ENCODE results near the gene CXCL6.

The CXCL6 gene

DNA sequence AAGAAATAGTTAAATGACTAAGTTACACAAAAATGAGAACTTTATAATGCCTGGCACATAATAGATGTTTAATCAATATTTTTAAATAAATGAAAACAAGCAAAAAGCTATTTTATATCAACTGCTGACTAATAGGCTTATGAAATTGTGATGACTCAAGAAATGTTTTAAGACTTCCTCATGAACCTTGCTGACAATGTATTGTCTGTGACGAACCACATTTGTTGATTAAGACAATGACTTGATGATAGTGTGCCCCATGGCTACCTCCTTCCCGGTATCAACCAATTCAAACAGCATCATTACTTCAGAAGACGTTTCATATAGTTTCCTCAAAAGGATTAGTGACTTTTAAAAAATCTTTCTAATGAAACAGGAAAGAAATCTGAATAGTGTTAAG is 7.9 kb downstream of the CXCL6 start:
- Histone ChIP-seq H3K27ac (ENCODE audit: low read depth, low read length) (no peak overlapping the region), H3K4me1 (ENCODE audit: insufficient read depth, low read length) (no peaks in the 10 kb centered on the region), H3K9me3 (ENCODE audit: low read length) (no peaks in the 10 kb centered on the region), H3K36me3 (ENCODE audit: insufficient read depth, low read length) (no peaks in the 10 kb centered on the region), H3K4me3 (ENCODE audit: low read depth in 1 of 2, low read length in 2 of 2) (no peak overlapping the region), H3K9ac (ENCODE audit: low read length) (no peak overlapping the region), H3K27me3 (ENCODE audit: control insufficient read depth in 1 of 2, insufficient read depth in 2 of 2, low read length in 2 of 2) (no peaks in the 10 kb centered on the region)

DNA sequence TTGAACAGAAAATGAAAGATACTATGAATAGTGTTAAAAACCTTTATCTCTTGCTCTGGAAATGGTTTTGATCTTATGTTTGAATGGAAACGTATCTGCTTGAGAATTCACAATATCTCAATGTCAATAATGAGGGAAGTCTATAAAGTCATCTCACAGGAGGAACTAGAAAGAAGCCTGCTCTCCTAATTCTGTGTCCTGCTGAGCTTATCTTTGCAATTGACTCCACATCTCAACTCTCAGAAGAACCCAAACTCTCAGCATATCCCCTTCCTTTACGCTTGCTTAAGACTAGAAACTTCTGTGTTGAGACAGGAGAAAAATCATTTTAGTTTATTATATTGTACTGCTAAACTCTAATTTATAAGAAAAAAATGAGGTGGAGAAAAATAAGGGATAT is 8.3 kb downstream of the CXCL6 start:
- H3K36me3 ChIP-seq (ENCODE audit: insufficient read depth, low read length): no peaks in the 10 kb centered on the region
- no peaks in the 10 kb centered on the region for H3K27me3 ChIP-seq (ENCODE audit: control insufficient read depth in 1 of 2, insufficient read depth in 2 of 2, low read length in 2 of 2)
- no peaks in the 10 kb centered on the region for H3K4me1 ChIP-seq (ENCODE audit: insufficient read depth, low read length)
- H3K9me3 ChIP-seq (ENCODE audit: low read length): no peaks in the 10 kb centered on the region
- no peak overlapping the region for H3K4me3 ChIP-seq (ENCODE audit: low read depth in 1 of 2, low read length in 2 of 2)
- H3K27ac ChIP-seq (ENCODE audit: low read depth, low read length): no peak overlapping the region
- no peak overlapping the region for H3K9ac ChIP-seq (ENCODE audit: low read length)

DNA sequence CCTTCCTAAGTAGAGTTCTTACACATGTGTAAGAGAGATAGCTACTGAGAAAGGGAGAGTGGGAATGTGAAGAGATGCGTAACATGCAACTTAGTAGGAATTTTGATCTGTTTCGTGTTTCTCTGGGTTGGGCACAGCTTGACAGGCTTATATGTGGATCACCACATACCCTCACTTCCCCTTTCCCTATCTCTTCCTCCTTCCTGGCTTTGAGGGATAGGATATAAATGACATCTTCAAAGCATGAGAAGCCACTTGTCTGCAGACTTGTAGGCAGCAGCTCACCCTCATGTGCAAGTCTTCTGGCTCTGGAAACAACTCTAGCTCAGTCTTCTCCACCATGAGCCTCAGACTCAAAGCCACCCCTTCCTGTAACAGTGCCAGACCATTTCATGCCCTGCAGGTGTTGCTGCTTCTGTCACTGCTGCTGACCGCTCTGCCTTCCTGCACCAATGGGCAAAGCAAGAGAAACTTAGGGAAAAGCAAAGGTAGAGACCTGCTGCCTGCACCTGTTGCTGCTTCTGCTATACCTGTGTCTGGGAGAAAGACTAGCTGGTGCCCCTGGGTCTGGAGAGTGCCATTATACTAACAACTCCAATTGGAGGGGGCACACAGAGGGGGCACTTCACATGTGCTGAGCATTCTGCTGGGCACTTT is 11.2 kb downstream of the CXCL6 start:
- H3K4me1 ChIP-seq (ENCODE audit: insufficient read depth, low read length): no peaks in the 10 kb centered on the region
- no peak overlapping the region for H3K9ac ChIP-seq (ENCODE audit: low read length)
- no peak overlapping the region for H3K27ac ChIP-seq (ENCODE audit: low read depth, low read length)
- no peaks in the 10 kb centered on the region for H3K36me3 ChIP-seq (ENCODE audit: insufficient read depth, low read length)
- no peaks in the 10 kb centered on the region for H3K27me3 ChIP-seq (ENCODE audit: control insufficient read depth in 1 of 2, insufficient read depth in 2 of 2, low read length in 2 of 2)
- no peak overlapping the region for H3K4me3 ChIP-seq (ENCODE audit: low read depth in 1 of 2, low read length in 2 of 2)
- H3K9me3 ChIP-seq (ENCODE audit: low read length): no peaks in the 10 kb centered on the region

DNA sequence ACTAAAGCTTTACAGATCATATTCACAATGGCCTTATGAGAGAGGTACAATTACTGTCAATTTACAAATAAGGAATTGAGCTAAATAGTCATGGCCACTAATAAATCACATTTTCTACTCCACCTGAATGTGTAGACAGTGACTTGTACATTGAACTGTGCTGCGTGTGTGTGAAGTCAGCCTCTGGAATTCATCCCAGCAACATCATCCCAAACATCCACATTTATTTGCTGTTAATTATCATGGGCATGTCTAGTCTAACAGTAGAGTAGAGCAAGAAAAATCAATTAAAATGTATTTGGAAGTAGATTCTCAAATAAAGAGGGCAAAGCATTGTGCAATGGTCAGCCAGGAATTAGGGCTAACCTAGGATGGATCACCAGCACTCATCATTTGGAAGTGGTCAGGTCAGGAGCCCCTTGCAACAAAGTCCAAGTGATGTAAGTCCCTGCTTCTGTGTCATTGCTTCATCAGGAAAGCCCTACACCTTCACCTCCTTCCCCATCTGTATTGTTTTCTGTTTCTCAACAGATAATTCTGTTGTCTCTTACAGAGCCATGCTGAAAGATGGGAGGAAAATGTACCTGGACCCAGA is 11.8 kb downstream of the CXCL6 start:
- H3K9me3 ChIP-seq (ENCODE audit: low read length): no peaks in the 10 kb centered on the region
- no peak overlapping the region for H3K4me3 ChIP-seq (ENCODE audit: low read depth in 1 of 2, low read length in 2 of 2)
- no peaks in the 10 kb centered on the region for H3K36me3 ChIP-seq (ENCODE audit: insufficient read depth, low read length)
- H3K4me1 ChIP-seq (ENCODE audit: insufficient read depth, low read length): peaks cover 4% of the 10 kb centered on the region
- no peaks in the 10 kb centered on the region for H3K27me3 ChIP-seq (ENCODE audit: control insufficient read depth in 1 of 2, insufficient read depth in 2 of 2, low read length in 2 of 2)
- no peak overlapping the region for H3K27ac ChIP-seq (ENCODE audit: low read depth, low read length)
- H3K9ac ChIP-seq (ENCODE audit: low read length): no peak overlapping the region

DNA sequence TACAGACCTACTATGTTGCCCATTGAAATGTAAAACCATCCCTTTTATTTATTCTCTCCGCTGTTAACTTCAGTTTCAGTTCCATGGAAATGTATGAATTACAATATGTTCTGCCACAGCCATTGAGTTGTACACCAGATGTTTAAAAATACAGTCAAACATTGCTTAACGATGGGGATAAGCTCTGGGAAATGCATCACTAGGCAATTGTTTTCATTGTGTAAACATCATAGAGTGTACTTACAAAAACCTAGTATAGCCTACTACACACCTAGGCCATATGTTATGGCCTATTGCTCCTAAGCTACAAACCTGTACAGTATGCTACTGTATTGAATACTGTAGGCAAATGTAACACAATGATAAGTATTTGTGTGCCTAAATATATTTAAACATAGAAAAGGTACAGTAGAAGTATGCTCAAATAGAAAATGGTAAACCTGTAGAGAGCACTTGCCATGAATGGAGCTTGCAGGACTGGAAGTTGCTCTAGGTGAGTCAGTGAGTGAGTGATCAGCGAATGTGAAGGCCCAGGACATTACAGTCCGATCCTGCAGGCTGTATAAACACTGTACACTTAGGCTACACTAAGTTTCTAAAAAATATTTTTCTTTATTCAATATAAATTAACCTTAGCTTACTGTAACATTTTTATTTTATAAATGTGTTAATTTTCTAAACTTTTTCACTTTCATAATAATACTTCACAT is 13.9 kb downstream of the CXCL6 start:
- Histone ChIP-seq H3K4me1 (ENCODE audit: insufficient read depth, low read length) (peaks cover 4% of the 10 kb centered on the region), H3K27ac (ENCODE audit: low read depth, low read length) (no peak overlapping the region), H3K36me3 (ENCODE audit: insufficient read depth, low read length) (no peaks in the 10 kb centered on the region), H3K4me3 (ENCODE audit: low read depth in 1 of 2, low read length in 2 of 2) (no peak overlapping the region), H3K9ac (ENCODE audit: low read length) (no peak overlapping the region), H3K9me3 (ENCODE audit: low read length) (no peaks in the 10 kb centered on the region), H3K27me3 (ENCODE audit: control insufficient read depth in 1 of 2, insufficient read depth in 2 of 2, low read length in 2 of 2) (no peaks in the 10 kb centered on the region)

DNA sequence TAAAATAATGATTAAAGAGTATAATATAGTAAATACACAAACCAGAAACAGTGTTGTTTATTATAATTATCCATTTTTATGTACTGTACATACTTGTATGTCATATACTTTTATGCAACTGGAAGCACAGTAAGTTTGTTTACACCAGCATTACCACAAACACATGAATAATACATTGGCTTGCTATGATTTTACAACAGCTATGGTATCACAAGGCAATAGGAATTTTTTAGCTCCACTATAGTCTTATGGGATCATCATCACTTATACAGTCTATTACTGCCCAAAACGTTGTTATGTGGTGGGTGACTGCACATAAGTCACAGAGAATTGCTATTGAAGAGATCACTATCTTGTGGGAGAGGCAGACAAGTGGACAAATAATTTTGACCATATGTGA is 14.8 kb downstream of the CXCL6 start:
- Histone ChIP-seq H3K27me3 (ENCODE audit: control insufficient read depth in 1 of 2, insufficient read depth in 2 of 2, low read length in 2 of 2) (no peaks in the 10 kb centered on the region), H3K4me3 (ENCODE audit: low read depth in 1 of 2, low read length in 2 of 2) (no peak overlapping the region), H3K9ac (ENCODE audit: low read length) (no peak overlapping the region), H3K9me3 (ENCODE audit: low read length) (no peaks in the 10 kb centered on the region), H3K4me1 (ENCODE audit: insufficient read depth, low read length) (peaks cover 4% of the 10 kb centered on the region), H3K36me3 (ENCODE audit: insufficient read depth, low read length) (no peaks in the 10 kb centered on the region), H3K27ac (ENCODE audit: low read depth, low read length) (no peak overlapping the region)

DNA sequence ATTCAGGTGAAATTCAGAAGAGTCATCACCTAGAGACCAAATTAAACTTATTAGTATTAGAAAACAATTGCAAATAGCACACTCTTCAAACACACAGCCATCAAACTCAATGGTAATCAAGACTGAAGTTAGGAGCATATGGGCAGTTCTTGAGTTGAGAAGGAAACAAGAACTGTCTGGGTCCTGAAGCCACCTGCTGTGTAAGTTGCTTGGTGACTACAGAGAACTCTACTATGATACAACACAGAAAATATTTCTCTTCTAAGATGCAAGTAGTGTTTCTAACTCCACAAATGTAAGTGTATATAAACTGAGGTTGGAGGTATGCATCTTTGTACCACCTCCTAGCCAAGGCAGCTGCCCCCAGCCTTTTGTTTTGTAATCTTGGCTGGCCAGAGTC is 16.3 kb downstream of the CXCL6 start:
- Histone ChIP-seq H3K9ac (ENCODE audit: low read length) (no peak overlapping the region), H3K4me3 (ENCODE audit: low read depth in 1 of 2, low read length in 2 of 2) (no peak overlapping the region), H3K9me3 (ENCODE audit: low read length) (no peaks in the 10 kb centered on the region), H3K4me1 (ENCODE audit: insufficient read depth, low read length) (peaks cover 4% of the 10 kb centered on the region), H3K36me3 (ENCODE audit: insufficient read depth, low read length) (no peaks in the 10 kb centered on the region), H3K27ac (ENCODE audit: low read depth, low read length) (no peak overlapping the region), H3K27me3 (ENCODE audit: control insufficient read depth in 1 of 2, insufficient read depth in 2 of 2, low read length in 2 of 2) (no peaks in the 10 kb centered on the region)

DNA sequence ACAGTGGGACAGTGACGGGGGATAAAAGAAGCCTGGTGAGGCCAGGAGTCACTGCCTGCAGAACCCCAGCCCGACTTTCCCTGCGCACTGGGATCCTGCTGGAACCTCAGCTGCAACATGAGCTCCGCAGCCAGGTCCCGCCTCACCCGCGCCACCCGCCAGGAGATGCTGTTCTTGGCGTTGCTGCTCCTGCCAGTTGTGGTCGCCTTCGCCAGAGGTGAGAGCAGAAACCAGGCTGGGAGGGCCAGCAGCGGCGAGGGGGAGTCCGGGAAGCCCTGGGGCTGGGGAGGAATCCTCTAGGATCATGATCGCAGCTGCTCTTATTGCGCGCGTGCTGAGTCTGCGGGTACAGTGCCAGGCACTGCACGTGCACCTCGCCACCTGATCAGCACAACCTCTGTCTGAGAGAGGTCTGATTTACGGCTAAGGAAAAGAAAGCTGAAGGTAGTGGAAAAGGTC is 16.8 kb downstream of the CXCL6 start, which contains the start of gene PF4V1:
Gene PF4V1, plus strand, starts transcription at position 51 of the 459 bp plus-strand sequence. Its CDS starts 67 bp downstream, at position 118.
- no peaks in the 10 kb centered on the region for H3K9me3 ChIP-seq (ENCODE audit: low read length)
- H3K27ac ChIP-seq (ENCODE audit: low read depth, low read length): no peak within 1 kb of the TSS
- H3K4me3 ChIP-seq (ENCODE audit: low read depth in 1 of 2, low read length in 2 of 2): no peak within 1 kb of the TSS
- H3K27me3 ChIP-seq (ENCODE audit: control insufficient read depth in 1 of 2, insufficient read depth in 2 of 2, low read length in 2 of 2): no peaks in the 10 kb centered on the region
- no peaks in the 10 kb centered on the region for H3K36me3 ChIP-seq (ENCODE audit: insufficient read depth, low read length)
- no peak within 1 kb of the TSS for H3K9ac ChIP-seq (ENCODE audit: low read length)
- H3K4me1 ChIP-seq (ENCODE audit: insufficient read depth, low read length): peaks cover 4% of the 10 kb centered on the region

DNA sequence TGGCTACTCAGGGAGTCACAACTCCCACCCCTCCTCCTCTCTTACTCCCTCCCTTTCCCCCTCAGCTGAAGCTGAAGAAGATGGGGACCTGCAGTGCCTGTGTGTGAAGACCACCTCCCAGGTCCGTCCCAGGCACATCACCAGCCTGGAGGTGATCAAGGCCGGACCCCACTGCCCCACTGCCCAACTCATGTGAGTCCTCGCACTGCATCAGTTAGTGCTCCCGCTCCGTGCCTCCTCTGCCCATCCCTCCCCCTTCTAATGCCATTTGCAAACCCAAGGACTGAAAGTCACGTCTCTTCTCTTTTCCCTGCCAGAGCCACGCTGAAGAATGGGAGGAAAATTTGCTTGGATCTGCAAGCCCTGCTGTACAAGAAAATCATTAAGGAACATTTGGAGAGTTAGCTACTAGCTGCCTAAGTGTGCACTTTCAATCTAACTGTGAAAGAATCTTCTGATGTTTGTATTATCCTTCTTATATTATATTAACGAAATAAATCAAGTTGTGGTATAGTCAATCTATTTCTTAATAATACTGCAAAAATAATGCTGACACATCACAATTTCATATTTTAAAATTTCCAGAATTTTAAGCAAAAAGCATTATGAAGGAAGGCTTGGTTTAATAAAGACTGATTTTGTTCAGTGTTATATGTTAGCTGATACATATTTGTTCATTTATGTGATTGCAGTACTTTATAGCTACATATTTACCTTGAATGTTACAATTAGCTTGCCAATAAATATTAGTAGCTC is 17.4 kb downstream of the CXCL6 start:
- H3K4me3 ChIP-seq (ENCODE audit: low read depth in 1 of 2, low read length in 2 of 2): no peak overlapping the region
- H3K36me3 ChIP-seq (ENCODE audit: insufficient read depth, low read length): no peaks in the 10 kb centered on the region
- H3K4me1 ChIP-seq (ENCODE audit: insufficient read depth, low read length): peaks cover 4% of the 10 kb centered on the region
- H3K27ac ChIP-seq (ENCODE audit: low read depth, low read length): no peak overlapping the region
- no peak overlapping the region for H3K9ac ChIP-seq (ENCODE audit: low read length)
- no peaks in the 10 kb centered on the region for H3K27me3 ChIP-seq (ENCODE audit: control insufficient read depth in 1 of 2, insufficient read depth in 2 of 2, low read length in 2 of 2)
- H3K9me3 ChIP-seq (ENCODE audit: low read length): no peaks in the 10 kb centered on the region

DNA sequence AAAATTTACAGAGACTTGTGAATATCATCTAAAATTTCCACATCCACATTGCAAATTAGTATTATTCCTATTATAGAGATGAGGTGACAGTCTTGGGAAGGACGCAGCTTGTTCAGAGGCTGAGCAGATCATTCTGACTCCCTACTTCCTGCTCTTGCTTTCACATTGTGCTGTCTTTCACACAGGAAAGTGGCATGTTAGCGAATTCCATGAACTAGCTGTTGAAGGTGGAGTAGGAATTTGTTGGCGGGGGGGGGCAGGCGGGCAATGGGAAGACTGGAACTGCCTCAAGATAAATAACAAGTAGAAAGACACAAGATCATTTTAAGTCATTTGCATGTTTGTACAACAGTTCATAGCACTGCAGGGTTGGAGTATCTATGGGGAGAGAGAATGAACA is 18.9 kb downstream of the CXCL6 start:
- Histone ChIP-seq H3K36me3 (ENCODE audit: insufficient read depth, low read length) (no peaks in the 10 kb centered on the region), H3K9me3 (ENCODE audit: low read length) (no peaks in the 10 kb centered on the region), H3K9ac (ENCODE audit: low read length) (no peak overlapping the region), H3K4me1 (ENCODE audit: insufficient read depth, low read length) (peaks cover 4% of the 10 kb centered on the region), H3K27me3 (ENCODE audit: control insufficient read depth in 1 of 2, insufficient read depth in 2 of 2, low read length in 2 of 2) (no peaks in the 10 kb centered on the region), H3K27ac (ENCODE audit: low read depth, low read length) (no peak overlapping the region), H3K4me3 (ENCODE audit: low read depth in 1 of 2, low read length in 2 of 2) (no peak overlapping the region)

DNA sequence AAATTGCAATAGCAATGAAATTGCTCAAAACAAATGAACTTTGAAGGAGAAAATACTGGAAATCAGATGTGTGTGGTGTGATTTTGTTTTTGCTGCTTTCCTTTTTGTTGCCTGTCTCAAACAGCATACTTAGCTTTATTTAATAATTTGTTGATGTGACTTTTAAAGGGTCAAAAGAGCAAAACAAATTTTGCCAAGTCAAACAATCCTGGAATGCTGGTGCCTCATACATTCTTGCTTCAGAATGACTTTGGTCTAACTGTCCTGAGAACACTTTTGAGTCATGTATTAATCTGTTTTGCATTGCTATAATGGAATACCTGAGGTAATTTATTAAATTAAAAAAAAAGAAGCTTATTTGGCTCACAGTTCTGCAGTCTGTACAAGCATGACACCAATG is 20.0 kb downstream of the CXCL6 start:
- H3K4me1 ChIP-seq (ENCODE audit: insufficient read depth, low read length): peaks cover 4% of the 10 kb centered on the region
- no peak overlapping the region for H3K4me3 ChIP-seq (ENCODE audit: low read depth in 1 of 2, low read length in 2 of 2)
- no peak overlapping the region for H3K27ac ChIP-seq (ENCODE audit: low read depth, low read length)
- no peaks in the 10 kb centered on the region for H3K27me3 ChIP-seq (ENCODE audit: control insufficient read depth in 1 of 2, insufficient read depth in 2 of 2, low read length in 2 of 2)
- H3K9ac ChIP-seq (ENCODE audit: low read length): no peak overlapping the region
- H3K9me3 ChIP-seq (ENCODE audit: low read length): no peaks in the 10 kb centered on the region
- no peaks in the 10 kb centered on the region for H3K36me3 ChIP-seq (ENCODE audit: insufficient read depth, low read length)

Data from muscle layer of colon (tissue), 2 donors.